GM12878 (cell line): ENCODE data around the gene CHL1. TPM values are rescaled to one million over a fixed set of nuclear protein-coding genes. Genes with fewer than 3 reads are reported as not detected.

Experiments
- ATAC-seq: fragments of 200-7000 bp; cut with Tn5 transposase; 3 replicates; pipeline ENCODE4 v1.9.1; 2020; ENCODE audit warnings: mild to moderate bottlenecking, moderate library complexity
- BruUV-seq: library from RNA; stranded (reverse); fragments of 400-500 nt; replicated peaks from 2 replicates; lab custom pipeline; 2021; lab: Mats Ljungman, UMichigan
- CTCF ChIA-PET: fragments of 300-600 bp; sonication (Branson Sonifier 250); formaldehyde crosslinking; extraction: SDS; loops from one replicate; lab custom pipeline; 2021; ENCODE audit warnings: inconsistent platforms; lab: Yijun Ruan, JAX
- POLR2A ChIA-PET: fragments of 350-600 bp; formaldehyde crosslinking; extraction: SDS; loops from one replicate; lab custom pipeline; 2021; ENCODE audit warnings: inconsistent platforms; lab: Charles Lee
- RAD21 ChIA-PET: fragments of 300-600 bp; sonication (Branson Sonifier 250); formaldehyde crosslinking; loops from one replicate; lab custom pipeline; 2023; ENCODE audit warnings: antibody characterized with exemption; ENCODE audit not compliant: unreplicated experiment; lab: Charles Lee
- SMC1A ChIA-PET: fragments of 300-600 bp; sonication (Branson Sonifier 250); formaldehyde crosslinking; loops from one replicate; lab custom pipeline; 2023; ENCODE audit not compliant: unreplicated experiment, uncharacterized antibody; lab: Charles Lee
- DNase-seq: peaks from one replicate; pipeline ENCODE4 v3.0.0-alpha.2; 2011; ENCODE audit warnings: low read depth, low spot score
- FAIRE-seq: peaks from 3 replicates; lab custom pipeline; 2011; peaks lifted over from hg19 to GRCh38; lab: Jason Lieb, UNC
- H2AFZ ChIP-seq: 2 replicates; pipeline ENCODE4 v1.6.0; 2011; ENCODE audit warnings: low read depth, low read length, control low read depth; ENCODE audit not compliant: control insufficient read depth
- H3K27ac ChIP-seq: 2 replicates; pipeline ENCODE4 v1.5.1; 2011; ENCODE audit warnings: control low read depth; ENCODE audit not compliant: control insufficient read depth, insufficient read depth
- H3K27me3 ChIP-seq, 2 experiments: replicated peaks in 1 of 2; 2 replicates each; pipeline versions ENCODE4 v1.6.0 to v1.6.1; 2011; ENCODE audit warnings: low read length in 1 of 2; ENCODE audit not compliant: control insufficient read depth in 2 of 2, insufficient read depth in 2 of 2
- H3K36me3 ChIP-seq, 2 experiments: 2 replicates each; pipeline ENCODE4 v1.5.1; 2011; ENCODE audit warnings: low read length in 1 of 2; ENCODE audit not compliant: control insufficient read depth in 2 of 2, insufficient read depth in 2 of 2
- H3K4me1 ChIP-seq: 2 replicates; pipeline ENCODE4 v1.6.1; 2011; ENCODE audit warnings: mild to moderate bottlenecking, low read length, moderate library complexity, mixed read lengths; ENCODE audit not compliant: control insufficient read depth, insufficient read depth
- H3K4me2 ChIP-seq: 2 replicates; pipeline ENCODE4 v1.6.0; 2011; ENCODE audit warnings: control low read depth; ENCODE audit not compliant: control insufficient read depth, insufficient read depth
- H3K4me3 ChIP-seq: fragments of 200-600 bp; sonication (generic); 2 replicates; pipeline ENCODE4 v1.5.1; 2016
- H3K79me2 ChIP-seq: 2 replicates; pipeline ENCODE4 v1.6.0; 2011; ENCODE audit warnings: low read length; ENCODE audit not compliant: control insufficient read depth, insufficient read depth
- H3K9ac ChIP-seq: 2 replicates; pipeline ENCODE4 v1.8.0; 2011; ENCODE audit warnings: low read length, control low read depth, mixed read lengths; ENCODE audit not compliant: control insufficient read depth, insufficient read depth
- H3K9me3 ChIP-seq: replicated peaks from 3 replicates; pipeline ENCODE4 v1.5.1; 2011; ENCODE audit warnings: mild to moderate bottlenecking, low read length; ENCODE audit not compliant: control insufficient read depth, insufficient read depth
- H4K20me1 ChIP-seq: 2 replicates; pipeline ENCODE4 v1.6.0; 2011; ENCODE audit not compliant: control insufficient read depth, insufficient read depth
- BHLHE40 ChIP-seq, 2 experiments: fragments of 450-650 bp in 1 of 2; IDR thresholded peaks; 2 replicates each; pipeline ENCODE4 v1.6.1; 2011 to 2017; ENCODE audit warnings: low read depth in 2 of 2, borderline replicate concordance in 1 of 2, improper control_type of control experiment in 1 of 2, low read length in 1 of 2, mild to moderate bottlenecking in 1 of 2
- CREB1 ChIP-seq: IDR thresholded peaks from 2 replicates; pipeline ENCODE4 v1.6.1; 2012; ENCODE audit warnings: low read depth, mild to moderate bottlenecking, inconsistent platforms
- GABPA ChIP-seq: IDR thresholded peaks from 2 replicates; pipeline ENCODE4 v1.6.1; 2014; ENCODE audit warnings: antibody characterized with exemption, low read depth, mild to moderate bottlenecking, inconsistent platforms
- KLF5 ChIP-seq: fragments of 450-650 bp; IDR thresholded peaks from 2 replicates; pipeline ENCODE4 v1.6.1; 2014; ENCODE audit warnings: mild to moderate bottlenecking; ENCODE audit not compliant: partially characterized antibody
- MYC ChIP-seq: IDR thresholded peaks from 2 replicates; pipeline ENCODE4 v1.6.1; 2011; ENCODE audit warnings: mild to moderate bottlenecking, low read length, moderate library complexity, inconsistent platforms; ENCODE audit not compliant: insufficient read depth, insufficient replicate concordance, insufficient read length, severe bottlenecking
- REST ChIP-seq: IDR thresholded peaks from 2 replicates; pipeline ENCODE4 v1.6.1; 2012; ENCODE audit warnings: mild to moderate bottlenecking, low read depth, low read length
- WGBS: methylation state at CpG from one replicate; pipeline ENCODE4 v1.1.6; 2016; ENCODE audit warnings: low lambda C conversion rate; ENCODE audit not compliant: insufficient replicate concordance, insufficient coverage; ENCODE audit errors: missing lambda C conversion rate; 5-methylcytosine and 5-hydroxymethylcytosine counted together
- in situ Hi-C: fragments of 300-500 bp; cut with MboI; formaldehyde crosslinking; loops from 9 replicates; pipeline ENCODE4 v1.14.3; 2018; ENCODE audit warnings: mixed read lengths
- intact Hi-C: fragments of 100-400 bp; cut with micrococcal nuclease; formaldehyde crosslinking; loops from one replicate; pipeline ENCODE4 v1.14.2; 2022; ENCODE audit not compliant: unreplicated experiment
- polyA plus RNA-seq, 11 experiments: library from polyadenylated mRNA; depleted of rRNA in 4 of 11; unstranded in 6 of 11; stranded (reverse) in 5 of 11; fragments of >200 nt; fragmentation: Nextera tagmentation in 4 of 11; fragmentation: Illumina TruSeq in 1 of 11; extraction: Ambion mirVana in 4 of 11; extraction: Trizol in 1 of 11; gene quantifications; 1 replicate in 1 of 11; 2 replicates in 10 of 11; pipeline versions ENCODE4 v1.2.1 to v1.2.3, GENCODE V29; 2011 to 2016; ENCODE audit warnings: inconsistent platforms in 2 of 11, missing spikeins in 2 of 11, low read depth in 1 of 11
- total RNA-seq, 4 experiments: library from RNA; depleted of rRNA in 3 of 4; stranded (reverse); fragments of >200 nt in 3 of 4; fragmentation: Illumina TruSeq in 1 of 4; extraction: Trizol in 1 of 4; gene quantifications; 2 replicates each; pipeline versions ENCODE4 v1.2.1 to v1.2.3, GENCODE V29; 2013 to 2021

The CHL1 gene
- total and polyA plus RNA-seq, 10 of the 15 experiments (the other 5 are each of a cell fraction or from before 2014, with no cell fraction given): 0.71 to 30.4 (median 1.8) TPM

- TF ChIP-seq REST (no peak), MYC (no peak), BHLHE40 (IDR thresholded peaks at IDR 0.05; ENCODE audit: borderline replicate concordance in 1 of 2, low read depth in 2 of 2, low read length in 1 of 2) (no peak), GABPA (no peak)
- TF ChIP-seq, all 136 proteins: peak for 0
These were observed 4.2 kb upstream of the CHL1 start (continued) for GRCh38 chr3:192215-192929.

GRCh38 chr3:194001-194400 lies 2.6 kb upstream of the CHL1 start:
- no peak overlapping the region for H2AFZ ChIP-seq
- no peaks in the 10 kb centered on the region for H3K36me3 ChIP-seq
- ATAC-seq (no peak), DNase-seq (no peak), FAIRE-seq (no peak)
- in situ Hi-C loops: no loop called here
- peaks cover 0 to 5% of the 10 kb centered on the region in 2 experiments; a peak in 2 of 4 replicates for H3K27me3 ChIP-seq
- no TSS peak for BruUV-seq
- no peak overlapping the region for H3K9ac ChIP-seq
- no peaks in the 10 kb centered on the region for H3K9me3 ChIP-seq
- H3K27ac ChIP-seq: no peak overlapping the region
- H3K79me2 ChIP-seq: no peaks in the 10 kb centered on the region
- no peaks in the 10 kb centered on the region for H3K4me1 ChIP-seq
- TF ChIP-seq CREB1: no peak
- no peak for TF ChIP-seq BHLHE40 (IDR thresholded peaks at IDR 0.05; ENCODE audit: borderline replicate concordance in 1 of 2, low read depth in 2 of 2, low read length in 1 of 2)
- no peak for TF ChIP-seq KLF5
- no peak overlapping the region for H3K4me2 ChIP-seq
- intact Hi-C loops: no loop called here
- ChIA-PET CTCF (interaction anchor here (0.6 to 3.5 kb wide), 9 partner anchors 9 to 185 kb away, joined by 3 to 30 read pairs (median 4); no protein-coding TSS in a partner anchor), RAD21 (interaction anchor here (0.8 to 2.7 kb wide), 7 partner anchors 8 to 163 kb away, joined by 3 to 15 read pairs (median 7); no protein-coding TSS in a partner anchor), POLR2A (interaction anchor here (1.0 kb wide), 1 partner anchor 9 kb away, joined by 4 read pairs; no protein-coding TSS in a partner anchor), SMC1A (interaction anchor here (1.3 to 3.6 kb wide), 9 partner anchors 9 to 165 kb away, joined by 3 to 48 read pairs (median 6); no protein-coding TSS in a partner anchor)
- no peaks in the 10 kb centered on the region for H4K20me1 ChIP-seq
- WGBS: 33% methylated on average over 2 of the region's 2 CpGs
- H3K4me3 ChIP-seq: no peak overlapping the region
